Raji (cell line): ENCODE results near the gene FCRLB.

Source experiments
- POLR2A ChIP-seq: IDR thresholded peaks from 2 replicates; pipeline ENCODE4 v1.6.1; 2011; ENCODE audit warnings: low read depth, low read length, control low read depth; ENCODE audit not compliant: insufficient read depth

FCRLB gene

DNA sequence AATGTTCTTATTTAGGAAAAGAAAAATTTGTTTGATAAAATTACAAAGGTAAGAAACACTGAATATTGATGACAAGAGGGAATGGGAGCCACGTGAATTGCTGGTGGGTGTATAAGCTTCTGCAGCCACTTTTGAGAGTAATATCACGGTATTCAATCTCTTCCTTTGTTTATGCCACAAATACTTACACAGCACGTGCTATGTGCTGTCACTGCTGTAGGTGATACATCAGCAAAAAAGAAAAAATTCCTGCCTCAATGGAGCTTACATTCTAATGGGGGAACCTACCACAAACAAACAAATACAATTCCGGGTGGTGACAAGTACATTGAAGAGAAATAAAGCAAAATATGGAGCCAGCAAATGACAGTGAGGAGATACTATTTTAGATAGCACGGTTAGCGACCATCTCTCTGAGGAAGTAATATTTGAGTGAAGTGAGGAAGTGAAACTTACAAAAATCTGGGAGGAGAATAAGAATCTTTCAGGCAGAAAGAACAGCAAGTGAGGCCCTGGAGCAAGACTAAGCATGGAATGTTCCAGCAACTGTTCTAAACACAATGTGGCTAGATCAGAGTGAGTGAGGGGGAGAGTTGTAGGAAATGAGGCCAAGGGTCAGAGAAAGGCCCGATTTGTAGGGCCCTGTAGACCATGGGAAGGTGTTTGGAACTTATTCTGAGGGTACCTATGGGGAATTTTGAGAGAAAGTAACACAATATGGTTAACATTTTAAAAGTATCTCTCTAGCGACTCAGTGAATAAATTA lies 2.6 kb upstream of the FCRLB start:
- TF ChIP-seq POLR2A, result no peak; the same call in 1 of the 2 replicates

- TF ChIP-seq POLR2A, result no peak
Measured at GRCh38 chr1:161719325-161719611, 2.1 kb upstream of the FCRLB start.

- peak; percentile 25; the same call in 1 of the 2 replicates for TF ChIP-seq POLR2A
Measured at GRCh38 chr1:161720422-161720821, 922 bp upstream of the FCRLB start.

GRCh38 chr1:161721738-161722343 lies 497 bp downstream of the FCRLB start:
- TF ChIP-seq POLR2A, result no peak

DNA sequence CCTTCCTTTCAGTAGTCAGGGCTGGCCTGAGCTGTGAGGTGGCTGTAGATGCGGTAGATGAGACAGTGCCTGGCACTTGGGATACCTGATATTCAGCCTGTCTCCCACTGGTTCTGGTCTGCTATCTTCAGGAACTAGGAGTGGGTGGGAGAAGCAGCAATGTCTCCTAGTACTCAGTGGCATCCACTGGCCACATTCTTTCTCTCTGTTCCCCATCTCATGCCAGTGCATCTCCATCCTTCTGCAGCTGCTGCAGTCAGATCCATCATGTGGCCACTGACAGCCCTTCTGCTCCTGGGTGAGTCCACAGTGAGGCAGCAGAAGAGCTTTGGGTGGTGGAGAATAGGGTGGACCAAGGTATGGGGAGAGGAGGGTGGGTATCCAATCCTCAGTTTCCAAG lies 1.1 kb downstream of the FCRLB start:
- no peak for TF ChIP-seq POLR2A

DNA sequence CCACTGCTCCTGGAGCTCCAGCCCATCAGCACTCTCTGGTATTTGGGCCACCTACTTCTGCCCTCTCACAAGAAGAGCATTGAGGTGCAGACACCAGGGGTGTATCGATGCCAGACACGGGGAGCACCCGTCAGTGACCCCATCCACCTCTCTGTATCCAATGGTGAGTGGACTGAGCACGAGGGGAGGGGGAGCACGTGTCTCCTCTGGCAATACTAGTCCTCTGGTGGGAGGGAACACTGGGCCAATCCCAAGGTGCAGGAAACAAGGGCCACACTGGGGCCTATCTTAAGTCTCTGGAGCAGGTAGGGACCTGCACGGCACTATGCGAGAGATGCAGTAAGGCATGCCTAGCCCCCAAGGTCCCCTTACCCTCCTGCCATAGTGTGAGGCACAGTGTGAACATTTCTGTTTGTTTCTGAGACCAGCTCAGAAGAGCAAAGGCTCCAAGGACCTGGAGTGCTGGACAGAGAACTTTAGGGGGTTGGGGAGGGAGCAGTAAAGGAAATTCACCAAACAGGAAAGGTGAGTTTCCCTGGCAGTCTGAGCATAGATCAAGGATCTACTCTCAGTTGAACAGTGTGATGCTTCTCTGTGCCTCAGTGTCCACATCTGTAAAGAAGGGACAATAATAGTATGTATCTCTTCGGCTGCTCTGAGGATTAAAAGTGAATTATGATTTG lies 2.3 kb downstream of the FCRLB start:
- TF ChIP-seq POLR2A, result no peak

GRCh38 chr1:161725908-161726472 lies 4.6 kb downstream of the FCRLB start:
- TF ChIP-seq POLR2A, result peak; percentile 47; the same call in 1 of the 2 replicates

GRCh38 chr1:161726473-161727255 lies 5.3 kb downstream of the FCRLB start:
- TF ChIP-seq POLR2A, result peak; percentile 97

GRCh38 chr1:161727256-161727924 lies 6.0 kb downstream of the FCRLB start:
- no peak for TF ChIP-seq POLR2A

DNA sequence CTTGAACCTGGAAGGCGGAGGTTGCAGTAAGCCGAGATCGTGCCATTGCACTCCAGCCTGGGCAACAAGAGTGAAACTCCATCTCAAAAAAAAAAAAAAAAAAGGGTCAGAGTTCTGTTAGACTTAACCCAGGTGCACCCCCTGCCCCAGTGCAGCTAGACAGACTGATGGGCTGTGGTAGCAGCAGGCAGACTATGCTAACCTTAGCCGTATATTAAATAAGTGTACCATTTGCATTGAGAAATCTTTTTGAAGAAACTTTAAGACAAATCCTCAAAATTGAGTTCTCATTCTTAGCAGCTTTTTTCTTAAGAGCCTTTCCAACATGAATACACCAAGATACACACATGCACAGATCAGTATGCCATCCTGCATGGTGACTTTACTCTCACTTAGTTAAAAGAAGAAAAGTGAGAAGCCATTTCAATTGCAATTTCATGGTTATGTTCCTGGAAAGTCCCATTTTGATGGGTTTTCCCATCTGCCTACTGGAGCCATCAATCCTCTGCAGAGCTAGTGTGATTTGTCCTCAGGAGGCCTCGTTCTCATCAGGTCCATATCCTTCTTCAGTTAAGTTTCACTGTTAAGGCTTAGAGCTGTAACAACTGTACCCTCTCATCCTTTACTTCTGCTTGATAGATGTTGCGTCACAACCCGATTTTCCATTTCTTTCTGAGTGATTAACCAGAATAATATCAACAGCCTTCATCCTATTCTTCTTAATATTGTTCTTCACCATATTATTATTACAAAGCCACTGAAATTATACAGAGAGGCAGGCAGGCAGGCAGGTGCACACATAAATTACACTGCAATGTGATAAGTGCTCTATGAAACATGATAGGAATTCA lies 7.3 kb downstream of the FCRLB start:
- TF ChIP-seq POLR2A, result no peak

- TF ChIP-seq POLR2A, result no peak
Measured at GRCh38 chr1:161730050-161730564, 8.8 kb downstream of the FCRLB start.

DNA sequence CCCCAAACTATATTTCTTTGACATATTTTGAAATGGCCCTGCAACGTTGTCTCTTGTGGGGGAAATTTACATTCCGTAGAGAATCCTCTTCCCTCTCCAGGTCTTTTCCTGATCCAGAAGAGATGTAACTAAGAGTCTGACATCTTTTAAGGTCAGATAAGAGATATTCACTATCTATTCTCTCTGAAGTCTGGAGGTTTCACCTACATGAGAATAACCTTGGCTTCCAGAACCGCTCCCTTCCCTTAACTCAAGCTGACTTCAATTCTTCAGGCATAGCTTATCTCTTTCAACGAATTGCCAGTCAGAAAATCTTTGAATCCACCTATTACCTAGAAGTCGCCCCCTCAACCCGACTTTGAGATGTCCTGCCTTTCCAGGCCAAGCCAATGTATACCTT lies 9.9 kb downstream of the FCRLB start:
- no peak for TF ChIP-seq POLR2A

GRCh38 chr1:161731981-161732718 lies 10.8 kb downstream of the FCRLB start:
- TF ChIP-seq POLR2A, result no peak
